ENCODE measurements around the gene FGFBP1.

Gene FGFBP1

DNA sequence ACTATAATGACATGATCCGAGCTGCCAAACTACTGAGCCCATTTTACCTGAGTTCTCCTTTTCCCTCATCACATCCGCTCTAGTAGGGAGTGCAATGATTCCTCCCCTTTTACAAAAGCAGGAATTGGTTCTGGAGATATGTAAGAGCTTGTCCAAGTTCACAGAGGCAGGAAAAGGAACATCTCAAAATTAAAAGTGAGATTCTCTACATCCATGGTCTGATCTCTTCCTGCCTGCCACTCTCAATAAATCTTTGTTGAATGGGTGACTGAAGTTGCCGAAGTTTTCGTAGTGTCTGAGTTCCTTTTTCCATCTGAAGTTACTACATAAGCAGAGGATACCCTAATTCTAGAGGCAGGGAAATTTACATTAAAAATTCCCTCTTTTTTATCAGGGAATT lies at the start of gene FGFBP1:
Gene FGFBP1 (minus strand): TSS at position 101 of the 400 bp plus-strand sequence. CDS start 2,108 bp downstream, outside the sequence.
- in situ Hi-C loops (cut with MboI; ENCODE audit: low sequenced_read_pairs), result no loop called here

DNA sequence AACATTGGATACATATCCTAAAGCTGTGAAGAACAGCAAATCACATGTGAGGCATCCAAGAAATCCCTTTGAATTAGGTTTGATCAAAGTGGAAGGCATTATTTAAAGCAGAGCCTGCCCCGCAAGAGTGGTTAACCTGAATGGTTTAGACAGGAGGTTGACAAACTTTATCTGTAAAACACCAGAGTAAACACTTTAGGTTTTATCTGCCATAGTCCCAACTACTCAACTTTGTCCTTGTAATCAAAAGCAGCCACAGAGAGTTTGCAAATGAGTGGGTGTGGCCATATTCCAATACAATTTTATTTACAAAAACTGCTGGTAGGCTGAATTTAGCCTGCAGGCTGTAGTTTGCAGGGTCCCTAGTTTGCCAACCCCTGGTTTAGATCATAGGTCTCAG lies 49.7 kb upstream of the FGFBP1 start:
- in situ Hi-C loops (cut with MboI; ENCODE audit: low sequenced_read_pairs), result loop anchor here (25.0 kb wide), 1 partner anchor 751 kb away; no protein-coding TSS in a partner anchor

DNA sequence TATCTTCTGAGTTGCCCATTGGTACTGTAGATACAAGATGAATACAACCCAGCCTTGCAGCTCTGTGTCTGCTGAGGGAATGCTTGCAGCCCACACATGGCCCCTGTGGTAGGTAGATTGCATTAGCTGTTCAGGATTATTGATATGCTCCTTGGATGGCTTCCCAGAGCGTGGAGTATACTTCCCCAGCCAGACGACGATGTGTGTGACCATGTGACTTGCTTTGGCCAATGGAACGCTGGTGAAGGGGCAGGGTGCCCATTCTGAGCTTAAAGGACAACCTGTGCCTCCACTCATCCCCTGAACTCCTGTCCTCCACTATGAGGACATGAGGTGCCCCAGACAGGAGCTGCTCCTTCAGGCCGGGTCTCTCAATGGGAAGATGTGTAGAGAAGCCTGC lies 48.4 kb upstream of the FGFBP1 start:
- in situ Hi-C loops (cut with MboI; ENCODE audit: low sequenced_read_pairs), result loop anchor here (25.0 kb wide), 1 partner anchor 750 kb away; no protein-coding TSS in a partner anchor

DNA sequence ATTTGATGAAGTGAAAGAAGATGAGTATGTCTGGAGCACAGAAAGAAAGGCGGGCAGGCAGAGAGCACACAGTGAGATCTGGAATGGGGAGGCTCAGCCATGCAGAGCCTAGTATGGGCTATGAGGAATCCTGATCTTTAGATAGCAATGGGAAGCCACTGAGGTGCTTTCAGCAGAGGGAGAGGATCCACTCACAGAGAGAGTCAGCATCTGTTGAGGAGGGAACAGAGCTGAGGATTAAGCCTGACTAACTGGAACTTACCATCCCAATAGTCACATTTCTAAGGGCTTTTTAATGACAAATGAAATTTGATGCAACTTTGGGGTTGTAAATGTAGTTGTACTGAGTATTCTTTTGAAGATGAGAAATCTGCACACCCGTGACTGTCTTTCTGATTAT lies 45.1 kb upstream of the FGFBP1 start:
- in situ Hi-C loops (cut with MboI; ENCODE audit: low sequenced_read_pairs), result loop anchor here (25.0 kb wide), 1 partner anchor 746 kb away; no protein-coding TSS in a partner anchor

DNA sequence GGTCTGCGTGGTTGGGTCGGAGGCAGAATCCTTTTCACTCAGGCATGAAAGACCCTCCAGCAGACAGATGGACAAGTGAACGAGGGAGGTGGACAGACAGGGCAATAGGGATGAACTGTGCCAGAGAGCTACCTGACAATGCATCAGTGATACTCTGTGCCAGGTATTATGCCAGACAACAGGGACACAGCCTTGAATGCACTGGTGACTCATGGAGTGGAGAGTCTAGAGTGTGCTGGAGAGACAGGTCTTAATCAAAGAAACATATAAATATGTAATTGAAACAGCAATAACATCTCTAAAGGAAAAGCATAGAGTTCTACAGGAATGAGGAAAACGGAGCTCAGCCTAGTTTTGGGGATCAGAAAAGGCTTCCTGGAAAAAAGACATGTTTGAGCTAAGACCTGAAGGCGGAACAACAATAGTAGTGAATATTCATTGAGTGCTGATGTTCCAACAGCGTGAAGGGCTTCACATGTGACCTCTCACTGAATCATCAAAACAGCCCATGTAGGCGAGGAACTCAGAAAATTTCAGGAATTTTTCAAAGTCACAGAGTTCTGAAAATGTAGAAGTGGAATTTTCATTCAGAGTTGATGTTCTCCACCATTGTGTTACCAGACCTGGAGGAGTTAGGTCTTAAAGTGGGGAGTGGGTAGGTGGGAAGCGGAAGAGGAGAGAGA lies 44.4 kb upstream of the FGFBP1 start:
- in situ Hi-C loops (cut with MboI; ENCODE audit: low sequenced_read_pairs), result loop anchor here (25.0 kb wide), 1 partner anchor 746 kb away; no protein-coding TSS in a partner anchor

DNA sequence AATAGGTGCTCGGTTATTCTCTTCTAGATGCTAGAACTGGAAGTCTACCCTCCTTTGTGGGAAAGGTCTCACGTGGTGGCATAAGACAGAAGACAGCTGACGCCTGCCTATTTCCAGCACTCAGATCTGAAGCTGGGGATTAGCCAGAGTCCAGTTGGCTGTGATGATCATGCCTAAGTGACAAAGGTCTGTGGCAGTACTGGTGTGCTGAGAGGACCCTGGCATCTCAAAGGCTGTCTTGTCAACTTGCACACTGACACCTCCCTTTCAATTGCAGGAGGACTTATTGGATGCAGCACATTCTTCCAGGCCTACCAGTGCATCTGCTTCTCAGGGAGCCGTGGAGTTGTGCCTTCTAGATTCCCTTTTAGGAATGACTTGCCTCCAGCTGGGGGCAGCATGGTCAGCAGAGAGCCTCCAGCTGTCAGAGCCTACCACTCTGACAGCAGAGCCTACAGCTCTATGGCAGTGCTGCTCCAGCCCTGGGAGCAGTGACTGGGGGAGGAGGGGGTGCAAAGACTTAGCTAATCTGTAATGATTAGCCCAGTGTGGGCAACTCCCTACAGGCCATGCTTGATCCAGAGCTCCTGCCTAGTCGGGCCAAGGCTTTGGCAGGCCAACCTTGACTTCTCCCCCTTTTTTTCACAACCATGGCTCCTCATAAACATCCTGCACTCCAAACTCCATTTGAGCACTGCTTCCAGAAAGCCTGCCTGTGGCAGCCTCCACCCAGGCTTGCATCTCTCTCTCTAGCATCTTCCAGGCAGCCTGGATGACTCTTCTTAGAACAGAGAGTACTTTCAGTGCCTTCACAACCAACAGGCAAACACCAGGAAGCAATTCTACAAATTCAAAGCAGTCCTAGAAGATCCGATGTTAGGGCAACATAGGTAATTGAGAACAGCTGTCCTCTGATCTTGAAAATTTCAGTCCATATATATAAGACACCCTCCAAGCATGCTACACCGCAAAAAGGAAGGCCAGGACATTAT lies 38.2 kb upstream of the FGFBP1 start:
- in situ Hi-C loops (cut with MboI; ENCODE audit: low sequenced_read_pairs), result loop anchor here (25.0 kb wide), 1 partner anchor 739 kb away; no protein-coding TSS in a partner anchor

DNA sequence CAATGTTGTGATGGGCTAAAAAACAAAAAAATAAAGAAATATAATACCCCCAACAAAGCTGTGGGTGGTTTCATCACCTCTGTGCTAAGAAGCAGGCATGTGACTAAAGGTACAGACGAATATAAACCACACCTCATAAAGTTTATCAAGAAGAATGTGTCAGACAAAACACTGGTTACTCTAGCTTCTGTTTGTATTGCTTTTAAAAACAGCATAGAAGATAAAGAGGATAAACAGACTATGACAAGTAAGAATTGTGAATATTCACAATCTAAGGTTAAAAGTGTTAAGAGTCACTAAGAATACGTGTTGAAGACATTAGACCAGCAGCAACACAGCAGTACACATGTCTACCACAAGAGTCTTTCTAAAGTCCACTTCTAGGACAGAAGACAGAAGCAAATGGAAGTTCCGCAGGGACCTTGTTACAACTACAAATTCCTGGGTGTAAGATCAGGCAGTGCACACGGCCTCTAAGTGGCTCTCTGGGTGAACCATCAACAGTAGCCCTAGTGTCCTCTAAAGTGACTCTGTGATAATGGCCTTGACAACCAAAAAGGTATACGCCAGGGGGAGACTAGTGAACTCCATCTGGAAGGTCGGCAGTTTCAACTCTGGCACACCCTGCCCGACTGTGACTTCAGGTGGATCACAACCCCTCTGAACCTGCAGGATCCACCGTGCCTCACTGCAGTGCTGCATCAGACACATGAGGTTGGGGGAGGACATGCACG lies 32.7 kb upstream of the FGFBP1 start:
- in situ Hi-C loops (cut with MboI; ENCODE audit: low sequenced_read_pairs), result loop anchor here (25.0 kb wide), 1 partner anchor 484 kb away; no protein-coding TSS in a partner anchor

DNA sequence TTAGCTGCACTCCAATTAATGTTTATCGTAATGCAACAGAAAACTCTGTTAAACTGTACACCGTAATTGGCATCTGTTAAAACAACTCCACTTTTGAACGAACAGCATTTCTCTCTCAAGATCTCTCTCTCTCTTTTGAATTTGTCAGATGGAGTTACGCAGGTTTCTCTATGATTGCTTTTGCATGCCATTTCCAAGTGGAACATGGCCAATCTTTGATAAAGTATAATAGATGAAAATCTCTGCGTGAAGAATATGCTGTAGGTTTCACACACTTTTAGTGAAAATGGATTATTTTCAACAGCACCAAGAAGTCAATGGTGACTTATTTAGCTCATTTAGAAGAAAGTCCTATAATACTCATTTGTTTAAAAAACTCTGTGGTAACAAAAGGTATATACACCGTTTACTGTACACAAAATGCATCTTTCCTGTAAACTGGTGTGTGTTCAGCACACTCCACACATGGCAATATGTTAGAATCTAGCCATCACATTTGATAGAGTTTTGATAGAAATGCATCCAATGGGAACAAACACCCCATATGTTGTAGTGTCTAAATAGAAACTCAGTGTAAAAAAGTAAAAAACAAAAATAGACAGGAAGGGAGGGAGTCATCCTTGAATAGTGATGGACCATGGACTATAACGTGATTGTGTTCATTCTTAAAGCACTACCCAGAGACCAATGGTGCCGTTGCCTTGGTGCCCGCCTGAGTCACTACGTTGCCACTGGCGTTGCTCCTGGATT lies 30.2 kb upstream of the FGFBP1 start:
- in situ Hi-C loops (cut with MboI; ENCODE audit: low sequenced_read_pairs), result loop anchor here (25.0 kb wide), 1 partner anchor 481 kb away; no protein-coding TSS in a partner anchor

DNA sequence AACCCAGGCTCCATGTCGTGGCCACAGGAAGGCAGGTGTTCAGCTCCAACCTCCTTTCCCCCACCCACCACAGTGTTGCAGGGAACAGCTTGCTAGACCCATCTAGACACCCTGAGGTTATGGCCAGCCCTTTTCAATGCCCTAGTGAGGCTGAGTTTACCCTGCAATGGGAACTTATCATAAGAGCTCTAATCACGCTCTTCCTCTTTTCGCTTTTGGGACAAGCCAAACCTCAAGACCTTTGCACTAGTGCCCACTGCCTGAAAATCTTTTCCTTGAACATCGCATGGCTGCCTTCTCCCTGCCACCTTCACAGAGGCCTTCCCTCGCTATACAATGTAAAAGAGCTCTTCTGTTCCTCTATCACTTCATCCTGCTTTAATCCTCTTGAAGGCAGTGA lies 26.8 kb upstream of the FGFBP1 start:
- in situ Hi-C loops (cut with MboI; ENCODE audit: low sequenced_read_pairs), result loop anchor here (25.0 kb wide), 1 partner anchor 478 kb away; no protein-coding TSS in a partner anchor

DNA sequence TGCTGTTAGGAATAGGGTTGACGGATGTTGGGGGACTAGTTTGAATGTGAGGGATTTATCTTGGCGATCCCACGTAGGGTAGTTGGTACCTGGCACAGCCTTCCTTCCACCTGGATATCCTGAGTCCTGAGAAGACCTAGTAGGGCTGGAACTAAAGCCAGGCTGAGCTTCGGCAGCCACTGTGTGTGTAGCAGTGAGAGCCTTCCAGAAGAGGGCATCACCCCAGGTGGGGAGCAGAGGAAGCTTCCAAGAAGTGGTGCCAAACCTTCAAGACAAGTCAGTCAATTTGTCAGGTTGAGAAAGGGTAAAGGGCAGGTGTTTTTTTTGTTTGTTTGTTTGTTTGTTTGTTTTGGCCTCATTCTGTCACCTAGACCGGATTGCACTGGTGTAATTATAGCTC lies 25.6 kb upstream of the FGFBP1 start:
- in situ Hi-C loops (cut with MboI; ENCODE audit: low sequenced_read_pairs), result loop anchor here (25.0 kb wide), 1 partner anchor 477 kb away; no protein-coding TSS in a partner anchor

DNA sequence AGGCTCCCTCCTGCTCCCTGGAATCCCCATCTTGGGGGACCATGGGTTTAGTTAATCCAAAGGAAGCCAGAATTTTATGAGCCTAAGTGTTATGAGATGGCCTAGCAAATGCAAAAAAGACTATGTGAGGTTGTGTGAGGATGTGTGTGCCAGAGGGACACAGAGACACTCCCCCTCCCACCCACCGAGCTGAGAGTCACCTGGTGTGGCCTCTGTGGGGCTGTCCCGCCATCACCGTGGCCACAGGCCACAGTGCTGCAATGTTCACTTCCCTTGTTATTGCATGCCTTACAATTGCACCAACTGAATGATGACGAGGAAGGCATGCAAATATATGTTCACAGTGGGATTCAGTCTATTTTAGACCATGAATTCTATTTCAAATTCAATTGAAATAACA lies 25.0 kb upstream of the FGFBP1 start:
- in situ Hi-C loops (cut with MboI; ENCODE audit: low sequenced_read_pairs), result loop anchor here (25.0 kb wide), 1 partner anchor 476 kb away; no protein-coding TSS in a partner anchor

DNA sequence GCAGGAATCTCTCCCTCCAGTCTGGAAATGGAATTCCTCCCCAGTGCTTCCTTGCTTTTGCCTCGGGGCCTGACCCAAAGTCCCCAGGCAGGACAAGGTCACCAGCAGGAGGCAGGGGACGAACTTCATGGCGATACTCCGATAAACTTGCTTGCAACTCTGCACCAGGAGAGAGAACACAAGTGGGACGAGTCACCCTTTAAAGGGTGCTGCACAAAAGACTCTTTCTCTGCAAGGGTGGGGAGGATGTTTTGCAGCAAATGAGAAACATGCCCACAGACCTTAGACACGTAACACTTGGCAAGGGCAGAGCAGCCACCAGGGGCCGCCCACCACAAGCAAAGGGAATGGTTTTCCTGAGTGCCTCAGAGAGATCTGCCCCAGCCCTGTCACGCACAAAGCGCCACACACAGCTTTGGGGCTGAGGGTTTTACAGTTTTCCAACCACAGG lies 24.5 kb upstream of the FGFBP1 start, which contains the start of gene FGFBP2:
Gene FGFBP2 (minus strand): TSS at position 175 of the 451 bp plus-strand sequence. CDS start 46 bp downstream, at position 129.
- in situ Hi-C loops (cut with MboI; ENCODE audit: low sequenced_read_pairs), result loop anchor here (25.0 kb wide), 1 partner anchor 476 kb away; no protein-coding TSS in a partner anchor

DNA sequence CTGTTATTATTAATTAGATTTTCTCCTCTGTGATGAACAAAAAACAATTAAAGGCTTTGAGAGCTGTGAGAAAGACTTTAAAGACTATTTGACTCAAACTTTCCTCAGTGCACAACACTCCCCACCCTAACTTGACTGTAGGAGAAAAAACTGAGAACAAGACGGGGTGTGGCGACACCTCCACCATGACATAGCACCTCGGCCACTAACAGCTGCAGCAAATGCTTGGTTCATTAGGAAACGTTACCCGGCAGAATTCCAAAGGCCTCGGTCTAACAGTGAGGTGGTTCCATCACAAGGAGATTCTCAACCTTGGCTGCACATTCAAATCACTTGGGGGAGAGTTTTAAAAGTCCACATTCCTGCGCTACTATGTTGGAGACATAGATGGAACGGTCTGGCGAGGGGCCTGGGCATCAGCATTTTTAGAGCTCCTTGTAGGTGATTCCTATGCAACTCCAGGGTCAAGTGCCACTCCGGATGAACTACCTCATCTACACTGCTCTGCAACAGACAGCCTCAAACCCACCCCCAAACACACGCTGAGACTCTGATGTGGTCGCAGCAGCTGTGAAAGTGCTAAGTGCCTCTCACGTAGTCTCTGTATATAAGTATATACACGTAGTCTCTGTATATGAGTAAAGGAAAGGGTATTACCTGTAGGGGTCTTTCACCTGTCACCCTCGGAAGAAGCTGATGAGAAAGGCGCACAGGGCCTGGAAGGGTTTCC lies 23.4 kb upstream of the FGFBP1 start:
- in situ Hi-C loops (cut with MboI; ENCODE audit: low sequenced_read_pairs), result loop anchor here (25.0 kb wide), 1 partner anchor 475 kb away; no protein-coding TSS in a partner anchor

DNA sequence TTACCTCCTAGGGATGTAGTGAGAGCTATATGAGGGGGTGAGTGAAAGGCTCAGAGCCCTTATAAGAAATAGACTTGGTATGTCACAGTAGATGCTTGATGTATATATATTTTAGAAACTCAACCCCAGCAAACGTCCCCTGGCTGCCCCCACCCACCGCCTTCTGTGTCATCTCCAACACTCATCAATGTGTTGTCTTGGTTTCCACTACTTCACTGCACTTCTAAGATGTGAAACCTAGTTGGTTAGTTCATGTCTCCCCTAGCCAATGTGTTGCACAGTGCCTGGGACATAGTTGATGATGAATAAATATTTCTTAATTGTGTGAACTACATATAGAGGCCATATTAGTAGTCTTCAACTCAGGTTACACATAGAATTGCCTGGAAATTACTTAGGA lies 20.0 kb upstream of the FGFBP1 start:
- in situ Hi-C loops (cut with MboI; ENCODE audit: low sequenced_read_pairs), result loop anchor here (25.0 kb wide), 1 partner anchor 471 kb away; no protein-coding TSS in a partner anchor

DNA sequence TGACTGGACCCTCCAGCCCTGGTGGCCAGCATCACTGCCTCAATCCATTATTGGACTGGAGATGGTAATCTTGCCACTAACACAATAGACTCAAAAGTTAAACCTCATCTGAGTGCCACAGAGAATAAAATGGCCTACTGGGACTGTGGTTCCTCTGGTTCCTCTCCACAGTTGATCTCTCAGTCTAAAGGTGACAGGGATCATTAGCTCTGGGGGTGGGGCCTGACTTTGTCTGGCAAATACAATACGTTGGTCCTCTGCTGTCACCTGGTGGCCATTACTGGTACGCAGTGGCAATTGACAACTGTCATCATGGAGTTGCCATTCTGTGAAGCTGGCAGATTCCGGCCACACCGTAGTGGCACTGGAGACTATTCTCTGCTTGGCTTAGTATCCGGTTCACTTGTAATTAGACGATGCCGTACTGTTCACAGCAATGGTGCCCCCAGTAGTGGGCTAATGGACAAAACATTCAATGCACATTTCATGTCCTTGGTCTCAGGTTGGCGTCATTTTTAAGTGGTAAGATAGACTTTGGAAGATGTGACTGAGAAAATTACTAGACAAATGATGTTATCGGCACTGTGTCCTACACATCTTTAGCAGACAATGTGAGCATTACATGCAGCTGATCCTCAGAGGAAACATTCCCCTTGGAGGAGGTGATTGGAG lies 17.8 kb upstream of the FGFBP1 start:
- in situ Hi-C loops (cut with MboI; ENCODE audit: low sequenced_read_pairs), result loop anchor here (25.0 kb wide), 1 partner anchor 469 kb away; no protein-coding TSS in a partner anchor

DNA sequence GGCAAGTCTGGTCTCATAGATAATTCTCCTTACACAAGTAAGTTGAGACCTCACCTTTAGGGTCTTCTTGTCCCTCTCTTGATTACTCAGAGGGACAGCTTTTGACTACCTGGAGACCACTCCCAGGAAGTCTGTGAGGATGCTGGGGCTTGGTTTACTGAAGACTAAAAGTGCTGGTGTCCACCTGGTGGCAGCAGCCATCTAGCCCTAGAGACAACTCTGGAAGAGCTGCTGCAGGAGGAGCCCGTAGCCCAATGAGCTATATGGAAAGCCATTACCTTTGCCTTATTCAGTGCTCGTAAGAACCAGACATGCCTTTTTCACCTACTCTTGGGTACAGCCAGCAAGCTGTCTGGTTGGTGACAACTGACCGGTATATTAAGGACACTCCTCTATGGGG lies 17.1 kb upstream of the FGFBP1 start:
- in situ Hi-C loops (cut with MboI; ENCODE audit: low sequenced_read_pairs), result loop anchor here (25.0 kb wide), 1 partner anchor 468 kb away; no protein-coding TSS in a partner anchor

DNA sequence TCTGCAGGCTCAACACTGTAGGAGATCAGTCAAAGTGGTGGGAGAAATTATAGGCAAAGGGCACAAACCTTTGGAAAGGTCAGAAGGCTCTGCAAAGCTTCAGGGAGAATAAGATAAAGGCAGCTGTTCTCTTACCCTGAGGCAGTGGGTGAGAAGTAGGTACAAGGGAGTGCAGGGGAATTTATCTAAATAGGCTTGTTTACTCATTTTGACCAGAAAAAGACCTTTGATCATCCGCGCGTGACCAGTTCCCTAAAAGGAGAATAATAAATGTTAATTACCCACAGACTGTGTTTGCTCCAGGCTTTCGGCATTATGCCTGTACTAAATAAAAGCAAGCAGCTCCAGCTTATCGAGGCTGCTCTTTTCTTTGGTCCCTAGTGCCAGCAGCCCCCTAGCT lies 15.1 kb upstream of the FGFBP1 start:
- in situ Hi-C loops (cut with MboI; ENCODE audit: low sequenced_read_pairs), result loop anchor here (5.0 to 25.0 kb wide), 2 partner anchors 146 to 466 kb away; no protein-coding TSS in a partner anchor

DNA sequence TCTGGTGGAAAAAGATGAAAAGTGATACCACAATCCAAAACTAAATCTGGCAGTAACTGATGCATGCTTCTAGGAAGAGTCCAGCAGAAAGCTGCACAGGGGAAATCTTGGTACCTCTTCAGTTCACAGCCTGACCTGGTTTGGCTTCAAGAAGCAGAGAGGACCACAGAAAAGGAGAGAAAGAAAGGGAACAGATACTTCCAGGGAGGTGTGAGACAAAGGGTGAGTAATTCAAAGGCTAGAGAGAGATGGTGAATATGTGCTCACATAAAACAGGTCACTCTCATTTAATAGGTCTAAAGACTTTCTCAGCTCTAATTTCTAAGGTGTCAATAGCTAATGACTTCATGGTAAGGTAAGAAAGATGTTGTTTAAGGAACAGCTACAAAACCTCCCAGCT lies 13.2 kb upstream of the FGFBP1 start:
- in situ Hi-C loops (cut with MboI; ENCODE audit: low sequenced_read_pairs), result loop anchor here (5.0 to 25.0 kb wide), 2 partner anchors 144 to 464 kb away; no protein-coding TSS in a partner anchor
